ENCODE results near the gene DNHD1. TPM values are rescaled to one million over a fixed set of nuclear protein-coding genes. Genes with fewer than 3 reads are reported as not detected.
A peak's percentile ranks its signal among the peaks of the same experiment; 100 is the strongest.
"Not testable (repeated sequence)": the region's sequence is repeated elsewhere in the genome, so short reads cannot be mapped to it uniquely, and the experiment has no call there.

DNHD1 gene
- total RNA-seq, 3 donors from 2014 or later = 12.9 to 17.7 (median 15.5) TPM

DNA sequence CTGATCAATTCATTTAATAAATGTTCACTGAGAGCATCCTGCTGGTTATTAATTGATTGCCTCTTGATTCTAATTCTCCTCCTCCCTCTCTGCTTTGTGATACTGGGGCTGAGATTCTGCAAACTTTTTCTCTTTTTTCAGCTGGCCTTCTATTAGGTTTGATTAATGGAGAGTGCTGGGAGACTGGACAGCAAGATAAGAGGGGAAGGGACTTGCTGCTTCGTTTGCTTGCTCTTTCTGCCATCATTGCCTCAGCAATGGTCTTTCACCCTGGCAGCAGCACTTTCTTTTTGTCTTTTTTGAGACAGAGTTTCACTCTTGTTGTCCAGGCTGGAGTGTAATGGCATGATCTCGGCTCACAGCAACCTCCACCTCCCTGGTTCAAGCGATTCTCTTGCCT is 7.1 kb downstream of the DNHD1 start:
- intact Hi-C loops (cut with DNase I, micrococcal nuclease) = loop anchor here in 1 of 2 donors (2.0 kb wide), 1 partner anchor 125 kb away; no protein-coding TSS in a partner anchor
- ATAC-seq = no peak

DNA sequence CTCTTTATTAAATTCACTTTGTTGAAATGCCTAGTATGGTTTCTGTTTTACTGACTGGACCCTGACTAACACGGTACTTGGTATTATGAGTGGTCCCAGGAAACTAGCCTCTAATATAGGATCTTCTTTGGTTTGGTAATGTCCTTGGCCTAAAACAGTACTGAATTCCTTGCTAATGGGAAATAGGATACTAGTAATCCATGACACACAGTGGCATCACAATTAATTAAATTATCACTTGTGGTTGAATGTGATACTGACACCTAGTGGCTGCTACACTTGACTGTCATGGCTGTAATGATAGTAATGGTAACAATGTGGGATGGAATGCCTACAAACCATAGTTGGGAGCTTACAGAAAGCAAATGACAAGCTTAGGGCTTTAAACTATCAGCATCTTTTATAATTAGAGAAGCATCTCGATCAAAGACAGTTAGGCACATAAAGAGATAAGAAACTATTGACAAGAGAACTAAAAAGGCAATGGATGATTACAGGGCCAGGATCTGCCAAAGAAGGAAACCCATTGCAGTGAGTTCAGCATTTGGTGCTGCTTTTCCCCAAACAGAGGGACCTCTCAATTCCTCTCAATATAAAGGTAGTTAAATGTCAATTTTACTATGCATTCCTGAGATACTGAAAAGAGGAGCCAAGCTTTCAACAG is 8.6 kb downstream of the DNHD1 start:
- H3K4me3 ChIP-seq = no peak overlapping the region
- H3K9me3 ChIP-seq = no peaks in the 10 kb centered on the region
- H3K36me3 ChIP-seq (ENCODE audit: low read depth) = no peaks in the 10 kb centered on the region
- no peaks in the 10 kb centered on the region for H3K4me1 ChIP-seq (ENCODE audit: low read depth)
- intact Hi-C loops (cut with DNase I, micrococcal nuclease) = loop anchor here in 1 of 2 donors (2.0 to 5.0 kb wide), 2 partner anchors 68 to 127 kb away; no protein-coding TSS in a partner anchor
- TF ChIP-seq, protein P1, sequence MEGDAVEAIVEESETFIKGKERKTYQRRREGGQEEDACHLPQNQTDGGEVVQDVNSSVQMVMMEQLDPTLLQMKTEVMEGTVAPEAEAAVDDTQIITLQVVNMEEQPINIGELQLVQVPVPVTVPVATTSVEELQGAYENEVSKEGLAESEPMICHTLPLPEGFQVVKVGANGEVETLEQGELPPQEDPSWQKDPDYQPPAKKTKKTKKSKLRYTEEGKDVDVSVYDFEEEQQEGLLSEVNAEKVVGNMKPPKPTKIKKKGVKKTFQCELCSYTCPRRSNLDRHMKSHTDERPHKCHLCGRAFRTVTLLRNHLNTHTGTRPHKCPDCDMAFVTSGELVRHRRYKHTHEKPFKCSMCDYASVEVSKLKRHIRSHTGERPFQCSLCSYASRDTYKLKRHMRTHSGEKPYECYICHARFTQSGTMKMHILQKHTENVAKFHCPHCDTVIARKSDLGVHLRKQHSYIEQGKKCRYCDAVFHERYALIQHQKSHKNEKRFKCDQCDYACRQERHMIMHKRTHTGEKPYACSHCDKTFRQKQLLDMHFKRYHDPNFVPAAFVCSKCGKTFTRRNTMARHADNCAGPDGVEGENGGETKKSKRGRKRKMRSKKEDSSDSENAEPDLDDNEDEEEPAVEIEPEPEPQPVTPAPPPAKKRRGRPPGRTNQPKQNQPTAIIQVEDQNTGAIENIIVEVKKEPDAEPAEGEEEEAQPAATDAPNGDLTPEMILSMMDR (IDR thresholded peaks at IDR 0.05) = peak; percentile 63
- DNase-seq (peak in 1 of 3 donors; percentile 70), ATAC-seq (peak; percentile 79)

More for the DNA sequence above, 7.1 kb downstream of the DNHD1 start:
- Histone ChIP-seq H3K36me3 (ENCODE audit: low read depth) (no peaks in the 10 kb centered on the region), H3K4me3 (no peak overlapping the region), H3K9me3 (no peaks in the 10 kb centered on the region), H3K4me1 (ENCODE audit: low read depth) (no peaks in the 10 kb centered on the region)
- TF ChIP-seq, protein P1 (IDR thresholded peaks at IDR 0.05) = no peak
- DNase-seq = no peak

DNA sequence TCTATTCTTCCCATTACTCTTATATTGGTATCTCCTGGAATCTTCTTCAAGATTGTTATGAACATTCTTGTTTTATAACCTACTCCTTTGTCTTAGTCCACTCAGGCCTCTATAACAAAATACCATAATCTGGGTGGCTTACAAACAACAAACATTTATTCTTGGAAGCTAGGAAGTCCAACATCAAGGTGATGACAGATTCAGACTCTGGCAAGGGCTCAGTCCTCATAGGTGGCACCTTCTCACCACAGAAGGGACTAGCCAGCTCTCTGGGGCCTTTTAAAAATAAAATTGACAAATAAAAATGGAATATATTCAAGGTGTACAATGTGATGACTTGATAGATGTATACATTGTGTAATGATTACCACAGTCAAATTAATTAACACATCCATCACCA is 19.8 kb downstream of the DNHD1 start:
- no peaks in the 10 kb centered on the region for H3K36me3 ChIP-seq (ENCODE audit: low read depth)
- TF ChIP-seq, protein P1 (IDR thresholded peaks at IDR 0.05) = no peak
- H3K4me3 ChIP-seq = no peak overlapping the region
- DNase-seq (no peak), ATAC-seq (no peak)
- intact Hi-C loops (cut with DNase I, micrococcal nuclease) = no loop called here
- H3K9me3 ChIP-seq = no peaks in the 10 kb centered on the region
- H3K4me1 ChIP-seq (ENCODE audit: low read depth) = no peaks in the 10 kb centered on the region

DNA sequence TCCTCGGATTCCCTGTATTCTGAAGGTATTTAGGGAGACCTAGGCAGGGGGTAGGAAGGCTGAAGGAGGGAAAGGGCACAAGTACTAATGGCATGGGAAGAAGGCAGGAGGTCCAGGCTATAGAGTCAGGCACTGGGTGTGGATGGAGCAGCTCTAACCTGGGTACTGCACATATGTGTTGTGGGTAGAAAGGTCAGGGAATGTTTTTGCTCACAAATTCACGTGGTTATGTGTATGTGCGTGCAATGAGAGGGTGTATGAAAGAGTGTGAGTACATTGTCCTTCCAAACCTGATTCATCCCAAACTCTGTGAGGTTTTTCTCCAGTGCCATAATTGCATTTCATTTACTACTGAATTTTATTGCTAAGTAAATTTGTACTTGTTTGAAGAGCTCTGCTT is 23.2 kb downstream of the DNHD1 start:
- H3K4me3 ChIP-seq = no peak overlapping the region
- TF ChIP-seq, protein P1 (IDR thresholded peaks at IDR 0.05) = no peak
- no peaks in the 10 kb centered on the region for H3K9me3 ChIP-seq
- H3K36me3 ChIP-seq (ENCODE audit: low read depth) = no peaks in the 10 kb centered on the region
- H3K4me1 ChIP-seq (ENCODE audit: low read depth) = no peaks in the 10 kb centered on the region
- ATAC-seq (peak; percentile 69), DNase-seq (no peak)
- intact Hi-C loops (cut with DNase I, micrococcal nuclease) = no loop called here

DNA sequence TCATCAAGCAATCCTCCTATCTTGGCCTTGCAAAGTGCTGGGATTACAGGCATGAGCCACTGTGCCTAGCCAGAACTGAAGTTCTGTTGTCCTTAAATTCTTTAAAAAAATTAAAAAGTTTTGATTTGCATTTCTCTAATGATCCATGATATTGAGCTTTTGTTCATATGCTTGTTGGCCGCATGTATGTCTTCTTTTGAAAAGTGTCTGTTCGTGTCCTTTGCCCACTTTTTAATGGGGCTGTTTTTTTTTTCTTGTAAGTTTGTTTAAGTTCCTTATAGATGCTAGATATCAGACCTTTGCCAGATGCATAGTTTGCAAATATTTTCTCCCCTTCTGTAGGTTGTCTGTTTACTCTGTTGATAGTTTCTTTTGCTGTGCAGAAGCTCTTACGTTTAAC is 24.9 kb downstream of the DNHD1 start:
- H3K4me3 ChIP-seq; ATAC-seq; DNase-seq; H3K36me3 ChIP-seq (ENCODE audit: low read depth); H3K4me1 ChIP-seq (ENCODE audit: low read depth); H3K9me3 ChIP-seq; intact Hi-C loops (cut with DNase I, micrococcal nuclease): not testable (repeated sequence)

DNA sequence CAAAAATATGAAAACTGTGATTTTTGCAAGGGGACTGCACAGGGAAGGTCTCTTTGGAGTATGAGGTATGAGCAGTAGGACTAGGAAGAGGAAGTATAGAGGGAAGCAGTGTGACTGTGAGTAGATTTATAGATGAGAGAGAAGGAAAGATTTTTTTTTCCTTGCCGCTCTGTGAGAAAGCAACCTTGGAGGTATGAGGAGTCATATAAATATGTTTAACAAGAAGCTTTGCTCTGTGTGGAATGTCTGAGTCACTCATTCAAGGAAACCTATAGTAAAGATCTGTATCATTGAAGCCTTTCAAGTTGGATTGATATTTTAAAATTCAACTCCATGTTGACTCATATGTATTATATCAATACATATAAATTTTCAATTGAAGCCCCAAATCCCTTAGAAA is 26.2 kb downstream of the DNHD1 start:
- H3K9me3 ChIP-seq = no peaks in the 10 kb centered on the region
- H3K36me3 ChIP-seq (ENCODE audit: low read depth) = no peaks in the 10 kb centered on the region
- H3K4me3 ChIP-seq = no peak overlapping the region
- TF ChIP-seq, protein P1 (IDR thresholded peaks at IDR 0.05) = no peak
- ATAC-seq (peak; percentile 89), DNase-seq (no peak)
- intact Hi-C loops (cut with DNase I, micrococcal nuclease) = no loop called here
- no peaks in the 10 kb centered on the region for H3K4me1 ChIP-seq (ENCODE audit: low read depth)

Data from mucosa of descending colon (tissue), 3 donors.